ENCODE data around the gene KCNG4. TPM values are rescaled to one million over a fixed set of nuclear protein-coding genes. Genes with fewer than 3 reads are reported as not detected.

KCNG4 gene
- total RNA-seq, 1 donor: not detected

DNA sequence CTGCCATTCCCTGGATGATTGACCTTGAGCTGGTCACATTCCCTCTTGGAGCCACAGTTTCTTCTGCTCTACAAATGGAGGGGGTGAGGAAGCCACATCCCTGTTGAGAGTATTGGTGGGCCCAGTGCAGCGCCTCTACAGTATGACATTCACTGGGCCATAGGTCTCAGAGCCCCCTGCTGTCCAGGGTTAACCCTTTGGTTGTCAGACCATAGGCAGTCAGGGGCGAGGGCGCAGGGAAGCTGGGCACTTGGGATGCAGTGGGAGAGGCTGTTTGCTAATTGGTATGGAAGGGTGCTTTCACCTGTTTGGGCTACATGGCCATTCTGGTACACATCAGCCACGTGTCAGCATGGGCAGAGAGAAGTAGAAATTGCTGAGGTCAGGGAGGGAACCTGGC is 27.6 kb upstream of the KCNG4 start:
- TF ChIP-seq, protein P1, sequence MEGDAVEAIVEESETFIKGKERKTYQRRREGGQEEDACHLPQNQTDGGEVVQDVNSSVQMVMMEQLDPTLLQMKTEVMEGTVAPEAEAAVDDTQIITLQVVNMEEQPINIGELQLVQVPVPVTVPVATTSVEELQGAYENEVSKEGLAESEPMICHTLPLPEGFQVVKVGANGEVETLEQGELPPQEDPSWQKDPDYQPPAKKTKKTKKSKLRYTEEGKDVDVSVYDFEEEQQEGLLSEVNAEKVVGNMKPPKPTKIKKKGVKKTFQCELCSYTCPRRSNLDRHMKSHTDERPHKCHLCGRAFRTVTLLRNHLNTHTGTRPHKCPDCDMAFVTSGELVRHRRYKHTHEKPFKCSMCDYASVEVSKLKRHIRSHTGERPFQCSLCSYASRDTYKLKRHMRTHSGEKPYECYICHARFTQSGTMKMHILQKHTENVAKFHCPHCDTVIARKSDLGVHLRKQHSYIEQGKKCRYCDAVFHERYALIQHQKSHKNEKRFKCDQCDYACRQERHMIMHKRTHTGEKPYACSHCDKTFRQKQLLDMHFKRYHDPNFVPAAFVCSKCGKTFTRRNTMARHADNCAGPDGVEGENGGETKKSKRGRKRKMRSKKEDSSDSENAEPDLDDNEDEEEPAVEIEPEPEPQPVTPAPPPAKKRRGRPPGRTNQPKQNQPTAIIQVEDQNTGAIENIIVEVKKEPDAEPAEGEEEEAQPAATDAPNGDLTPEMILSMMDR (IDR thresholded peaks at IDR 0.05; ENCODE audit: extremely low read depth, low read depth, low read length): no peak
- H2AFZ ChIP-seq (ENCODE audit: low read length): no peak overlapping the region

GRCh38 chr16:84266451-84266850 is 26.6 kb upstream of the KCNG4 start:
- H3K4me2 ChIP-seq (ENCODE audit: insufficient read depth, low read length): peak overlapping the region; percentile 26
- H2AFZ ChIP-seq (ENCODE audit: low read length): peak overlapping the region; percentile 68
- H3K79me2 ChIP-seq (ENCODE audit: insufficient read depth, low read length): no peaks in the 10 kb centered on the region
- H3K9me3 ChIP-seq (ENCODE audit: low read depth, low read length): no peaks in the 10 kb centered on the region
- no peaks in the 10 kb centered on the region for H4K20me1 ChIP-seq (ENCODE audit: insufficient read depth, low read length)
- H3K27ac ChIP-seq (ENCODE audit: low read depth, low read length): no peak overlapping the region
- H3K4me3 ChIP-seq (ENCODE audit: insufficient read depth, low read length): no peak overlapping the region
- peak; percentile 82 for DNase-seq (ENCODE audit: insufficient read length, low spot score, missing footprints)
- H3K4me1 ChIP-seq (ENCODE audit: insufficient read depth, low read length): no peaks in the 10 kb centered on the region
- TF ChIP-seq, protein P1 (IDR thresholded peaks at IDR 0.05; ENCODE audit: extremely low read depth, low read depth, low read length): no peak
- H3K27me3 ChIP-seq (ENCODE audit: insufficient read depth, low read length): peaks cover 11% of the 10 kb centered on the region
- no peaks in the 10 kb centered on the region for H3K36me3 ChIP-seq (ENCODE audit: insufficient read depth, low read length)

More for the DNA sequence above, 27.6 kb upstream of the KCNG4 start:
- H3K27me3 ChIP-seq (ENCODE audit: insufficient read depth, low read length): peaks cover 11% of the 10 kb centered on the region
- no peak for DNase-seq (ENCODE audit: insufficient read length, low spot score, missing footprints)
- no peak overlapping the region for H3K27ac ChIP-seq (ENCODE audit: low read depth, low read length)
- no peaks in the 10 kb centered on the region for H3K36me3 ChIP-seq (ENCODE audit: insufficient read depth, low read length)
- H3K4me2 ChIP-seq (ENCODE audit: insufficient read depth, low read length): no peak overlapping the region
- H3K9me3 ChIP-seq (ENCODE audit: low read depth, low read length): no peaks in the 10 kb centered on the region
- no peaks in the 10 kb centered on the region for H4K20me1 ChIP-seq (ENCODE audit: insufficient read depth, low read length)
- no peaks in the 10 kb centered on the region for H3K79me2 ChIP-seq (ENCODE audit: insufficient read depth, low read length)
- H3K4me3 ChIP-seq (ENCODE audit: insufficient read depth, low read length): no peak overlapping the region
- H3K4me1 ChIP-seq (ENCODE audit: insufficient read depth, low read length): no peaks in the 10 kb centered on the region

GRCh38 chr16:84262939-84263338 is 23.1 kb upstream of the KCNG4 start:
- H2AFZ ChIP-seq (ENCODE audit: low read length): no peak overlapping the region
- H3K4me1 ChIP-seq (ENCODE audit: insufficient read depth, low read length): no peaks in the 10 kb centered on the region
- TF ChIP-seq, protein P1 (IDR thresholded peaks at IDR 0.05; ENCODE audit: extremely low read depth, low read depth, low read length): no peak
- no peaks in the 10 kb centered on the region for H3K27me3 ChIP-seq (ENCODE audit: insufficient read depth, low read length)
- no peak overlapping the region for H3K4me3 ChIP-seq (ENCODE audit: insufficient read depth, low read length)
- H3K36me3 ChIP-seq (ENCODE audit: insufficient read depth, low read length): no peaks in the 10 kb centered on the region
- H3K9me3 ChIP-seq (ENCODE audit: low read depth, low read length): no peaks in the 10 kb centered on the region
- no peak for DNase-seq (ENCODE audit: insufficient read length, low spot score, missing footprints)
- no peaks in the 10 kb centered on the region for H3K79me2 ChIP-seq (ENCODE audit: insufficient read depth, low read length)
- H3K27ac ChIP-seq (ENCODE audit: low read depth, low read length): no peak overlapping the region
- no peak overlapping the region for H3K4me2 ChIP-seq (ENCODE audit: insufficient read depth, low read length)
- no peaks in the 10 kb centered on the region for H4K20me1 ChIP-seq (ENCODE audit: insufficient read depth, low read length)

GRCh38 chr16:84262031-84262430 is 22.2 kb upstream of the KCNG4 start:
- no peaks in the 10 kb centered on the region for H3K36me3 ChIP-seq (ENCODE audit: insufficient read depth, low read length)

More at GRCh38 chr16:84262031-84262430, 22.2 kb upstream of the KCNG4 start:
- Histone ChIP-seq H3K4me3 (ENCODE audit: insufficient read depth, low read length) (no peak overlapping the region), H3K9me3 (ENCODE audit: low read depth, low read length) (no peaks in the 10 kb centered on the region), H4K20me1 (ENCODE audit: insufficient read depth, low read length) (no peaks in the 10 kb centered on the region), H2AFZ (ENCODE audit: low read length) (no peak overlapping the region), H3K4me1 (ENCODE audit: insufficient read depth, low read length) (no peaks in the 10 kb centered on the region), H3K4me2 (ENCODE audit: insufficient read depth, low read length) (no peak overlapping the region), H3K27ac (ENCODE audit: low read depth, low read length) (no peak overlapping the region), H3K79me2 (ENCODE audit: insufficient read depth, low read length) (no peaks in the 10 kb centered on the region), H3K27me3 (ENCODE audit: insufficient read depth, low read length) (peaks cover 5% of the 10 kb centered on the region)
- TF ChIP-seq, protein P1 (IDR thresholded peaks at IDR 0.05; ENCODE audit: extremely low read depth, low read depth, low read length): no peak
- DNase-seq (ENCODE audit: insufficient read length, low spot score, missing footprints): no peak
